ENCODE results near the gene RHBDL1.

RHBDL1 gene

DNA sequence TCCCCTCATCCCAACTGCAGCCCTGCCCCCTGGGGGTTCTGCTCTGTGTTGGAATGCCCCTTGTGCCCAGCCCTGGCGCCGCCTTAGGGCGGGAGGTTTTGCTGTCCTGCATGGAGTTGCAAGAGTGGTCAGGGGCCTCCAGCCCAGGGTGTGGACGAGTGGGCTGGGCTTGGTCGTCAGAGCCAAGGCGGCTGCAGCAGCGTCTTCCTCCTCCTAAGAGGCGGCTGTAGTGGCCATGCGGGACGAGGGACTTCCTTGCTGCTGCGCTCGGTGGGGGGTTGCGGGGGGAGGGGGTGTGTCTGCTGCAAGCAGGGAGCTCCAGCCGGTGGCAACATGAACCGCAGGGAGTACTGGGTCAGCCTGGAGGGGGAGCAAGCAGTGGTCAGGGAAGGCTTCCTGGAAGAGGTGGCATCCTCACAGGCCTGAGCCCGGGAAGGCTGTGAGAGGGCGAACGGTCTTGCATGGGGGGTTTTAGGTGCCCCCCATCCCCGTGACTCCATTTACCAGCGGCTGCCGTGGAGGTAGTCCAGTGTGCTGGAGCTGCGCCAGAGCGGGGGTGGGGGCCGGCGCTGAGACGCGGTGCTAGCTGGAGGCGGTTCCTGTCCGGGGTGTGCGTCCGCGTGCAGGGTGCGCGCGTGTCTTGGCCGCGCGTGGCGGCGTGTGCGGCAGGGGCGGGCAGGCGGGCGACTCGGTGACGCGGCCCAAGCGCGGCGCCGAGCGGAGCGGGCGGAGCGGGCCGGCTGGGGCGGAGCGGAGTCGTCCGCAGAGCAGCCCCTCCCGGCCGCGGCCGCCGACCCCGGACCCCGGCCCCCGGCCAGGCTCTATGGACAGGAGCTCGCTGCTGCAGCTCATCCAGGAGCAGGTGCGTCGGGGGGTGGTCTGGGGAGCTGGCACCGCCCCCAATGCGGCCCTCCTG lies at the start of gene RHBDL1:
RHBDL1 (plus strand) TSS at position 704 of the 916 bp plus-strand sequence; CDS start at position 824, 120 bp downstream.
- H3K79me2 ChIP-seq (ENCODE audit: insufficient read depth, low read depth) = no peaks in the 10 kb centered on the region
- H3K27me3 ChIP-seq (ENCODE audit: insufficient read depth, low read depth) = no peaks in the 10 kb centered on the region
- H3K4me1 ChIP-seq (ENCODE audit: low read depth, poor library complexity, severe bottlenecking) = no peaks in the 10 kb centered on the region
- H3K27ac ChIP-seq = no peak within 1 kb of the TSS
- no peak within 1 kb of the TSS for H3K4me2 ChIP-seq
- peaks cover 3% of the 10 kb centered on the region; the same call in 1 of the 2 replicates for H3K36me3 ChIP-seq (ENCODE audit: insufficient read depth)
- TF ChIP-seq, protein P1, sequence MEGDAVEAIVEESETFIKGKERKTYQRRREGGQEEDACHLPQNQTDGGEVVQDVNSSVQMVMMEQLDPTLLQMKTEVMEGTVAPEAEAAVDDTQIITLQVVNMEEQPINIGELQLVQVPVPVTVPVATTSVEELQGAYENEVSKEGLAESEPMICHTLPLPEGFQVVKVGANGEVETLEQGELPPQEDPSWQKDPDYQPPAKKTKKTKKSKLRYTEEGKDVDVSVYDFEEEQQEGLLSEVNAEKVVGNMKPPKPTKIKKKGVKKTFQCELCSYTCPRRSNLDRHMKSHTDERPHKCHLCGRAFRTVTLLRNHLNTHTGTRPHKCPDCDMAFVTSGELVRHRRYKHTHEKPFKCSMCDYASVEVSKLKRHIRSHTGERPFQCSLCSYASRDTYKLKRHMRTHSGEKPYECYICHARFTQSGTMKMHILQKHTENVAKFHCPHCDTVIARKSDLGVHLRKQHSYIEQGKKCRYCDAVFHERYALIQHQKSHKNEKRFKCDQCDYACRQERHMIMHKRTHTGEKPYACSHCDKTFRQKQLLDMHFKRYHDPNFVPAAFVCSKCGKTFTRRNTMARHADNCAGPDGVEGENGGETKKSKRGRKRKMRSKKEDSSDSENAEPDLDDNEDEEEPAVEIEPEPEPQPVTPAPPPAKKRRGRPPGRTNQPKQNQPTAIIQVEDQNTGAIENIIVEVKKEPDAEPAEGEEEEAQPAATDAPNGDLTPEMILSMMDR (conservative IDR thresholded peaks at IDR 0.05; ENCODE audit: low read depth, low read length) = no peak
- H3K9ac ChIP-seq = no peak within 1 kb of the TSS
- H3K4me3 ChIP-seq (IDR thresholded peaks at IDR 0.05; ENCODE audit: insufficient read depth, low read depth, low read length) = no peak within 1 kb of the TSS
- H4K20me1 ChIP-seq (ENCODE audit: insufficient read depth) = no peaks in the 10 kb centered on the region
- no peak within 1 kb of the TSS for H2AFZ ChIP-seq (ENCODE audit: low read depth)

- no peak overlapping the region for H3K4me3 ChIP-seq (IDR thresholded peaks at IDR 0.05; ENCODE audit: insufficient read depth, low read depth, low read length)
- no peaks in the 10 kb centered on the region for H3K27me3 ChIP-seq (ENCODE audit: insufficient read depth, low read depth)
- TF ChIP-seq, protein P1 (conservative IDR thresholded peaks at IDR 0.05; ENCODE audit: low read depth, low read length) = no peak
- H3K4me1 ChIP-seq (ENCODE audit: low read depth, poor library complexity, severe bottlenecking) = no peaks in the 10 kb centered on the region
- H3K27ac ChIP-seq = no peak overlapping the region
- no peak overlapping the region for H2AFZ ChIP-seq (ENCODE audit: low read depth)
- no peak overlapping the region for H3K4me2 ChIP-seq
- no peaks in the 10 kb centered on the region for H3K79me2 ChIP-seq (ENCODE audit: insufficient read depth, low read depth)
- no peak overlapping the region for H3K9ac ChIP-seq
- no peaks in the 10 kb centered on the region for H4K20me1 ChIP-seq (ENCODE audit: insufficient read depth)
- no peaks in the 10 kb centered on the region for H3K36me3 ChIP-seq (ENCODE audit: insufficient read depth)
Measured at GRCh38 chr16:625977-626765, 49.3 kb upstream of the RHBDL1 start.

DNA sequence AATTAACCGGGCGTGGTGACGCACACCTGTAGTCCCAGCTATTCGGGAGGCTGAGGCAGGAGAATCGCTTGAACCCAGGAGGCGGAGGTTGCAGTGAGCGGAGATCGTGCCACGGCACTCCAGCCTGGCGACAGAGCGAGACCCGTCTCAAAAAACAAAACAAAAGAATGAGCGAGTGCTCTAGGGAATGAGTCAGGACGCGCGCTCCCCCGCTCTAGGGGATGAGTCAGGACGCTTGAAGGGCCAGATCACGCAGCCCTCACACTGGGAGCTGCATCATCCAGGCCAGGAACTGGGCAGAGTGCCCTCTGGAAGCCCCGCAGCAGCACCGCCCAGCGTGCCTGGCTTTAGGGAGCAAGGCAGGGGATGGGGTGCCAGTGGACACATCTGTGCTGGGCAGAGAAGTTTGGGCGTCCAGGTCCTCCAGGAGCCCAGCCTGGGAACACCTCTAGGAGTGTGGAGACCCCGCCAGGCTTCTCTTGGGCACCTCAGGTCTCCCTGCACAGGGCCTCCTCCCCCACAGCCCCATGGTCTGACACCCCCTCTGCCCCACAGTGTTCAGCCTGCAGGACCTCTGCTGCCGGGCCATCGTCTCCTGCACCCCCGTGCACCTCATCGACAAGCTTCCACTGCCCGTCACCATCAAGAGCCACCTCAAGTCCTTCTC lies 48.6 kb upstream of the RHBDL1 start:
- no peak overlapping the region for H3K4me3 ChIP-seq (IDR thresholded peaks at IDR 0.05; ENCODE audit: insufficient read depth, low read depth, low read length)
- H2AFZ ChIP-seq (ENCODE audit: low read depth) = no peak overlapping the region
- H4K20me1 ChIP-seq (ENCODE audit: insufficient read depth) = no peaks in the 10 kb centered on the region
- no peak overlapping the region for H3K27ac ChIP-seq
- no peaks in the 10 kb centered on the region for H3K79me2 ChIP-seq (ENCODE audit: insufficient read depth, low read depth)
- no peaks in the 10 kb centered on the region for H3K4me1 ChIP-seq (ENCODE audit: low read depth, poor library complexity, severe bottlenecking)
- no peak overlapping the region for H3K9ac ChIP-seq
- H3K36me3 ChIP-seq (ENCODE audit: insufficient read depth) = no peaks in the 10 kb centered on the region
- no peaks in the 10 kb centered on the region for H3K27me3 ChIP-seq (ENCODE audit: insufficient read depth, low read depth)
- H3K4me2 ChIP-seq = no peak overlapping the region
- TF ChIP-seq, protein P1 (conservative IDR thresholded peaks at IDR 0.05; ENCODE audit: low read depth, low read length) = no peak

DNA sequence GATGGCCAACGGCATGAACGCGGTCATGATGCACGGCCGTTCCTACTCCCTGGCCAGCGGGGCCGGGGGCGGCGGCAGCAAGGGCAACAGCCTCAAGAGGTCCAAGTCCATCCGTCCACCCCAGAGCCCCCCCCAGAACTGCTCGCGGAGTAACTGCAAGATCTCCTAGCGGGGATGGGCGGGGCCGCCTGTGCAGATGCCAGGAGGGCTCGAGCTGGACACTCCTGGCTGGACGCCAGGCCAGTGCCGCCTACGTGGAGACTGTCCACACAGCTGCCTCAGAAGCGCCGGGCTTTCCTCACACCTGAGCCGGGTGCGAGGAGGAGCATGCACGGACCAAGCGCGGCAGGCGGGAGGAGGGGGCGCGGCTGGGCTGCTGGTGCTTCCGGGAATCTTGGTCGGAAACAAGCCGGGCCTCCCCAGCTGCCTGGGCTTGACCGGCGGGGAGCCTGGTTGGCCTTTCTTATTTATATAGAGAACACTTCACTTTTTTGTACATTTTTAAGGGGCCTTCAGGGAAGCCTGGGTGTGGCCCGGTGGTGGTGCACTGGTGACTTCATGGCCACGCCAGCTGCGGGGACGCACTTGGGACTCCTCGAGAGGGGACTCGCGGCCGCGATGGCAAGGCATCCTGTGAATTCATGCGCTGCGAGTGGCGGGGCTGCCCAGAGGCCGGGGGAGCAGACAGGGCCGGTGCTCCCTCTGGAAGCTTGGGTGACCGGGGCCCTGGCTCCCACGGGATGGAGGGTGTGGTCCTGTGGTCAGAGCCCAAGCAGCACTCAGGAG lies 47.8 kb upstream of the RHBDL1 start:
- Histone ChIP-seq H3K9ac (no peak overlapping the region), H4K20me1 (ENCODE audit: insufficient read depth) (no peaks in the 10 kb centered on the region), H3K79me2 (ENCODE audit: insufficient read depth, low read depth) (no peaks in the 10 kb centered on the region), H3K4me3 (IDR thresholded peaks at IDR 0.05; ENCODE audit: insufficient read depth, low read depth, low read length) (no peak overlapping the region), H3K27ac (no peak overlapping the region), H3K27me3 (ENCODE audit: insufficient read depth, low read depth) (no peaks in the 10 kb centered on the region), H3K4me1 (ENCODE audit: low read depth, poor library complexity, severe bottlenecking) (no peaks in the 10 kb centered on the region), H3K4me2 (no peak overlapping the region), H2AFZ (ENCODE audit: low read depth) (no peak overlapping the region), H3K36me3 (ENCODE audit: insufficient read depth) (no peaks in the 10 kb centered on the region)
- TF ChIP-seq, protein P1 (conservative IDR thresholded peaks at IDR 0.05; ENCODE audit: low read depth, low read length) = no peak

All from KMS-11 (cell line).